HG03039 (cell line): ENCODE measurements around the gene VPS13D.
"Not testable (repeated sequence)": the region's sequence is repeated elsewhere in the genome, so short reads cannot be mapped to it uniquely, and the experiment has no call there.

Experiments used
- ATAC-seq: cut with Tn5 transposase; IDR thresholded peaks from one replicate; pipeline ENCODE4 v1.9.1; 2021; ENCODE audit warnings: mild to moderate bottlenecking, moderate library complexity; ENCODE audit not compliant: unreplicated experiment

VPS13D gene

GRCh38 chr1:12530462-12531178, 300.8 kb downstream of the VPS13D start:
- no peak for ATAC-seq

GRCh38 chr1:12531179-12531499, 301.3 kb downstream of the VPS13D start:
- no peak for ATAC-seq

GRCh38 chr1:12532405-12533315, 302.8 kb downstream of the VPS13D start:
- no peak for ATAC-seq

GRCh38 chr1:12536023-12536639, 306.3 kb downstream of the VPS13D start:
- no peak for ATAC-seq

GRCh38 chr1:12537294-12537693, 307.5 kb downstream of the VPS13D start:
- no peak for ATAC-seq

GRCh38 chr1:12537906-12538461, 308.2 kb downstream of the VPS13D start:
- ATAC-seq, result no peak

GRCh38 chr1:12538536-12538935, 308.7 kb downstream of the VPS13D start:
- ATAC-seq, result not testable (repeated sequence)

GRCh38 chr1:12539320-12539704, 309.5 kb downstream of the VPS13D start:
- ATAC-seq, result no peak

- no peak for ATAC-seq
These were observed 310.1 kb downstream of the VPS13D start for GRCh38 chr1:12539705-12540579.

GRCh38 chr1:12540580-12541273, 310.9 kb downstream of the VPS13D start:
- ATAC-seq, result no peak

GRCh38 chr1:12541274-12542137, 311.7 kb downstream of the VPS13D start:
- no peak for ATAC-seq

GRCh38 chr1:12542138-12542465, 312.3 kb downstream of the VPS13D start:
- no peak for ATAC-seq

- ATAC-seq, result no peak
These were observed 313.1 kb downstream of the VPS13D start for GRCh38 chr1:12542616-12543592.

- ATAC-seq, result no peak
These were observed 313.9 kb downstream of the VPS13D start for GRCh38 chr1:12543740-12544154.

- ATAC-seq, result no peak
These were observed 314.5 kb downstream of the VPS13D start for GRCh38 chr1:12544357-12544756.

GRCh38 chr1:12544992-12545391, 315.2 kb downstream of the VPS13D start:
- no peak for ATAC-seq

GRCh38 chr1:12546771-12547585, 317.1 kb downstream of the VPS13D start:
- no peak for ATAC-seq
